HG03064 (cell line): ENCODE data around the gene PURA.

Source experiments
- ATAC-seq: cut with Tn5 transposase; IDR thresholded peaks from one replicate; pipeline ENCODE4 v1.9.1; 2021; ENCODE audit warnings: low read depth; ENCODE audit not compliant: unreplicated experiment

PURA gene

GRCh38 chr5:140113699-140114263, at the start of gene PURA:
PURA (plus strand) TSS chr5:140114109; CDS start chr5:140114182, 73 bp downstream.
- ATAC-seq, result peak; percentile 87

DNA sequence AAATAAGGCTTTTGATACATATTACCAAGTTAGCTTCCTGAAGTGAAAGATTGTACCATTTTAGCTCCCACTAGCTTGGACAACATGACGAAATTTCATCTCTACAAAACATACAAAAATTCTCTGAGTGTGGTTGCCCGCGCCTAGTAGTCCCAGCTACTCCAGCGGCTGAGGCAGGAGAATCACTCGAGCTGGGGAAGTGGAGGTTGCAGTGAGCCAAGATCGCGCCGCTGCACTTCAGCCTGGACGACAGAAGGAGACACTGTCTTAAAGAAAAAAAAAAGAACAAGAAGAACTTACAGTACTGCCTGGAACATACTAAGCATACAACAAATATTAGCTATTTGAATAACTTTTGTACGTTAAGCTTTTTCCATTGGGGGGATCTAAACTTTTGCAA, 41.1 kb upstream of the PURA start:
- no peak for ATAC-seq

- ATAC-seq, result no peak
These were observed 40.6 kb upstream of the PURA start for GRCh38 chr5:140073296-140073695.

GRCh38 chr5:140075371-140075770, 38.5 kb upstream of the PURA start:
- ATAC-seq, result no peak

DNA sequence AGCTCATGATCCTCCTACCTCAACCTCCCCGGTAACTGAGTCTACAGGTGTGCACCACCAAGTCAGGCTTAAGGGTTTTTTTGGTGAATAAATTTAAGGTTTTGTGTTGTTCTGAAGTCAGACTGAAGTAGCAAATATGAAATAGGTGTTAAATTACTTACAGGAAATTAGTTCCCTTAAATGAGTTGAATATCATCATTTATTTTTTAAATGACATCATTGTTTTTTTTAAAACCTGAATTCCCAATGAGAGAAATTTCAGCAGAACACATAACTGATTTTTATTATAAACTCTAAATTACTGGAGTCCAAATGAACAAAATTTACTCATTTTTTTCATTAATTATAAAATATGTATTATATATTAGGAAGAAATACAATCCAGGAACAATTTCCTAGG, 37.8 kb upstream of the PURA start:
- no peak for ATAC-seq

GRCh38 chr5:140076788-140077187, 37.1 kb upstream of the PURA start:
- ATAC-seq, result no peak

GRCh38 chr5:140083120-140083519, 30.8 kb upstream of the PURA start:
- no peak for ATAC-seq

- no peak for ATAC-seq
These were observed 30.3 kb upstream of the PURA start for GRCh38 chr5:140083650-140084049.

GRCh38 chr5:140084541-140084940, 29.4 kb upstream of the PURA start:
- no peak for ATAC-seq

DNA sequence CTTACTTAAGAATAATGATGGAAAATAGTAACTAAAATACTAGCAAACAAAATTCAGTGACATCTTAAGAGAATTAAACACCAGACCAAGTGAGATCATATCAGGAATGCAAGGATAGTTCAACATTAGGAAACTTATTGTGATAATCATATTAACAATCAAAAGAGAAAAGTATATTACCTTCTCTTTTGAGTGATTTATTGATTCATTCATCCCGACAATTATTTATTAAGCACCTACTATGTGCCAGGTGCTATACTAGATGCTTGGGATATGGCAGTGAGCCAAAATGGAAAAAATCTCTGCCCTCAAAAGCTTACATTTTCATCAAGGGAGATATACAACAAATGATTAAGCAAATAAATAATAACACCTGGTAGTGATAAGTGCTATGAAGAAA, 23.7 kb upstream of the PURA start:
- ATAC-seq, result no peak

DNA sequence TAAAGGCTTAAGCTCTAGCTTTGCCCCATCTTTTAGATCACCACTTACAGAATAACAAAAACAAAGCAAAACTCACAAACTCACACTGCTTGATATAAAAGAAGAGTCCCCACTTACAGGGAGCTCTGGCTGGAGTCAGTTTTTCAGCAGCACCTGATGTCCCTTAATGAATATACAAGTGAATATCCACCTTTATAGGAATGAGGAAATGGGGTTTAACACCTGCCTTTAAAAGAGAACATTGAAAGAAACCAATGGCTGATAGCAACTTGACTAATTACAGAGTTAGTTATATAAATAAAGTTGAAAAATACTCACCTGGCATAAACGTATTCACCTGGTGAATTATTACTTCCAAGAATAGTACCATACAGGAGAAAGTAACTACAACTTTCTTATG, 20.7 kb upstream of the PURA start:
- ATAC-seq, result no peak

DNA sequence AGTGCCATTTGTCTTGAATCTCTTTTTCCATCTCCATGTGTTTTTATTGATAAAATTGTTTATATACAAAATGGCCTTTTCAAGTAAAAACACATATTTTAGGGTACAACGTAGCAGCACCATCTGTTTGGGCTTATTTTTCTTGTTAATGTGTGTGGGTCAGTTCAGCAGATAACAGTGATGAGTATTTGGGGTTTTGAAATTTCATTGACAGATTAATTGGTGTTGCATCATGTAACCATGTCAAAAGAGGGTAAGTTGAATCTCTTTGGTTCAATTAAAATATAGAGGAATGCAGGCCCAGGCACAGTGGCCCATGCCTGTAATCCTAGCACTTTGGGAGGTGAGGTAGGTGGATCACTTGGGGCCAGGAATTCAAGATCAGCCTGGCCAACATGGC, 20.0 kb upstream of the PURA start:
- ATAC-seq, result no peak

DNA sequence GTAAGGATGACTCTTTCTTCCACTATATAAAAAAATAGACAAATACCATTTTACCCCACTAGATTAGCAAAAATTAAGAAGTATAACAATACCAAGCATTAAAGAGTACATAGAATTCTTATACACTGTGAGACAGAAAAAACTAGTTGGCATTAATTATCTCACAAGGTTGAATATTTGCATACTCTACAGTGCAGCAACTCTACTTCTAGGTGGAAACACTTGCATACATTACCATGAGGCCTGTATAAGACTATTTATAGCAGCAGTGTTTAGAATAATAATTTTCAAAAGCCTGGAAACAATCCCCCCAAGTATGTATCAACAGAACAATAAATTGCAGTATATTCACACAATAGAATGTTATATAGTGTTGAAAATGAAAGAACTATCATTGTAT, 19.0 kb upstream of the PURA start:
- ATAC-seq, result no peak

GRCh38 chr5:140101179-140101578, 12.7 kb upstream of the PURA start:
- no peak for ATAC-seq

- ATAC-seq, result no peak
These were observed 10.8 kb upstream of the PURA start for GRCh38 chr5:140103154-140103553.

DNA sequence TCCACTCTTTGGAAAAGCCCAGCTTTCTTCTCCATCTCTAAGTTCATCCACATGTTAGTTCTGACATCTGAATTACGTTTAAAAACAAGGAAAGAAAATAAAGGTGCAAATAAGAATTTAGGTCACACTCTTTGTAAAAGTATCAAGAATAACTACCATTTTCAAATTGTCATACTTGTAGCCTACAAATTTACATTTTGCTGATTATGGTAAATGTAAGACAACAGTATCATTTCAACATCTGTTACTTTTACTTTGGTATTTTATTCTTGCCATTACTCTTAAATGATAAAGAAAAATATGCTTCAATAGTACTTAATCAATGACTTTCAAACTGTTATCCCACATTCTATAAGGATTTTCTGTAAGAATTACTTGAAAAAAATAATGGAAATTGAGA, 9.8 kb upstream of the PURA start:
- no peak for ATAC-seq

DNA sequence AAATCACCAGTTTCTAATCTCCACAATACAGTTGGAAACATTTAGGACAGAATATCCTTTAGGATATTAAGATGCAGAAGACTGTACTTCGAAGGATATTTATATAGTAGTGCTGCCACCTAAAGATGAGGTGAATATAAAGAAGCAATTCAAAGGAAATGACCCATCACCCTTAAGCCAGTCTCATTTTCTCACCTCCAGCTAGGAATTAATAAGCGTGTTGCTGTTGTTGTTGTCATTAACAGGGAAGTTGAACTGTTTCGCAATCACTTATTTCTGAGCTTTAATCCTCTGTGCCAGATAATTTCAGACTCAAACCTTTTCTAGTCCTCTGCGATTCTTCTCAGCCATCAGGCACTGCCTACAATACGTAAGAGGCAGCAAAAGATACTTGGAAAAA, 7.8 kb upstream of the PURA start:
- ATAC-seq, result no peak

DNA sequence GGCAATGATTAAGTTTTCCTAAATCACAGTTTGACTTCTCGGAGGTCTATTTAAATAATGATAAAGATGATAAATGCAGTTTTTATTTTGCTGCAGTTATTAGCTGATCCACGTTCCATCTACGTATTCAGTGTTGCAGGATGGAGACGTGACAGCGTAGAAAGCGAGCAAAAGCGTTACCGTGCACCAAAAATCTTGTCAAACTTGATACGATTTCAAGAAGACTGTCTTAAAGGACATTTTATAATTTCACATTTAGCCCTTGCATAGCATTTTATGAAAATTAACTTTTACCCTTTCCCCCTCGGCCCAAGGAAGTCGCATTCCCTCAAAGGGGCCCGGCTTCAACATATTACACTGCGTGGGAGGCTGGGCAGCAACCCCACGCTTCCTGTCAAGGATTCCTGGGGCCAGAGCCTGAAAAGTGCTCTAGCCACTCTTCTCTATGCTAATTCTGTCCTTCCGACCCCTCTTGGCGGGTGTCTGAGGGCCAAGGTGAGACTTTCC, 7.1 kb upstream of the PURA start:
- no peak for ATAC-seq

DNA sequence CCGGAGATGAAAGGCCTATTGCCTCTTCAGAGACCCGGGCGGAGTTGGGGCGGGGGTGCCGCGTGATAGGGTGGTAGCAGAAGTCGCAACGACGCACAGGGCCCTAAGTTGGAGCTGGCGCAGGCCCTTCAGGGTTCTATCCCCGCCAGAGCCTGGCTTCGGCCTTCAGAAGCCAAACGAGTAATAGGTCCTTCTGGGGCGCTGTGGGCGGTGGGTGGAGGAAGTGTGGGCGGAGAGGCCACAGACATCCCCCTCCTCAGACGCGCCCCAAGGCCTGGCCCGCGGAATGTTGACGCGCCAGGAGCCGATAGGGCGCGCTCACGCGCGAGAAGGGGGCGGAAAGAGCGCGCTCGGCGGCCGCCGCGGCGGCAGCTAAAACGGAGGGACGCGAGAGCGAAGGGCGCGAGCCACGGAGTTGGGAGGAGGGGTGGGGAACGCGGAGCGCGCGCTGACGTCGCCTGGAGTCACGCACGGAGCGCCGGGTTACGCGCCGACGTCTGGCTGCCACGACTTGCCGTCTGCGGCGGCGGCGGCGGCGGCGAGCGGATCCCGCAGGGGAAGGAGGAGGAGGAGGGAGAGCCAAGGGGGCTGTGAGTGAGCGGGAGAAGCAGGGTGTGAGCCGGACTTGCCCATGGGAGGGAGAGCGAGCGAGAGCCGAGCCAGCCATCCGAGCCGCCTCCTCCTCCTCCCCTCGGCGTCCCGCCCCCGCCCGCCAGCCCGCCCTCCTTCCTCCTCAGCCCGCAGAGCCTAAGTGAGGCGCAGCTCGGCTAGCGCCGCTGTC, 6.4 kb upstream of the PURA start:
- peak; percentile 83 for ATAC-seq

DNA sequence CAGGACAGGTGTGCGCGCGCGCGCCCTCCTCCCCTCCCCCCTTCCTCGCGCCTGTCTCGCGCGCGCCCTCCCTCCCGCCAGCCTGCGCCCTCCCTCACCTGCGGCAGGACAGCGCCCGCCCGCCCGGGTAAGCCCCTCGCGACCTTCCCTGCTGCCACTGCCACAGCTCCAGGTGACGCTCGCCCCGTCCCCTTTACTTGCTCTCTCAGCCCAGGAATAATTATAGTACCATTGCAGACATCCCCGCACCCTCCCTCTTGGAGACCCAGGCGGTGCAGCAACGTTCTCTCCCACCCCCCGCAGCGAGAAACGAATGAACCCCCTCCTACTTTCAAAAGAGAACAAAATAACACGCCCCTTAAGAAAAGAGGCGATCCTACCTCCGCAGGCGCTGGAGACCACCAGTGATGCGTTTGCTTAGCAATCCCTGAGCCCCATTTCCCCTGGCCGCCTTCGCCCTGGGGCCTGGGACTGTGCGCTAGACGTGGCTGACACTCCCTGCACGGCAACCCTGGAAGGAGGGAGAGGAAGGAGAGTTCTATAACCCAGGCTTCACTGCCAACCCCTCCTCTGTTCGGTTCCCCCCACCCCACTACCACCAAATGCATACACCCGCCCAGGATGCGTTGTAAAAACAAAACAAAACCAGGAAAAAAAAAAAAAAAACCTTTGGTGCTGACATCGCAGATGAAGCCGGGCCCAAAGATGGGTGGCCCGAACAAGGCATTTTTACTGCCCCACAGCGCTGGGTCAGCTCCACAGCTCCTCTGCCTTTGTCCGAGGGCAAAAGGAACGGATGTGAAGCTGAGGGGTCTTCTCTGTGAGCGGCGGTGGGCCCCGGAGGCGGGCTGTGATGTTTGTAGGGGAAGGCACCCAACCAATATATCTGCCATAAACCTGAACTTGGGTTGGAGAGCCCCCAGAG, 5.6 kb upstream of the PURA start:
- ATAC-seq, result no peak
